Fibroblast of skin of back (primary cell): ENCODE data around the gene ECD.

ENCODE experiments used
- DNase-seq: peaks from one replicate; pipeline ENCODE4 v3.0.0-alpha.2; 2013

The ECD gene

DNA sequence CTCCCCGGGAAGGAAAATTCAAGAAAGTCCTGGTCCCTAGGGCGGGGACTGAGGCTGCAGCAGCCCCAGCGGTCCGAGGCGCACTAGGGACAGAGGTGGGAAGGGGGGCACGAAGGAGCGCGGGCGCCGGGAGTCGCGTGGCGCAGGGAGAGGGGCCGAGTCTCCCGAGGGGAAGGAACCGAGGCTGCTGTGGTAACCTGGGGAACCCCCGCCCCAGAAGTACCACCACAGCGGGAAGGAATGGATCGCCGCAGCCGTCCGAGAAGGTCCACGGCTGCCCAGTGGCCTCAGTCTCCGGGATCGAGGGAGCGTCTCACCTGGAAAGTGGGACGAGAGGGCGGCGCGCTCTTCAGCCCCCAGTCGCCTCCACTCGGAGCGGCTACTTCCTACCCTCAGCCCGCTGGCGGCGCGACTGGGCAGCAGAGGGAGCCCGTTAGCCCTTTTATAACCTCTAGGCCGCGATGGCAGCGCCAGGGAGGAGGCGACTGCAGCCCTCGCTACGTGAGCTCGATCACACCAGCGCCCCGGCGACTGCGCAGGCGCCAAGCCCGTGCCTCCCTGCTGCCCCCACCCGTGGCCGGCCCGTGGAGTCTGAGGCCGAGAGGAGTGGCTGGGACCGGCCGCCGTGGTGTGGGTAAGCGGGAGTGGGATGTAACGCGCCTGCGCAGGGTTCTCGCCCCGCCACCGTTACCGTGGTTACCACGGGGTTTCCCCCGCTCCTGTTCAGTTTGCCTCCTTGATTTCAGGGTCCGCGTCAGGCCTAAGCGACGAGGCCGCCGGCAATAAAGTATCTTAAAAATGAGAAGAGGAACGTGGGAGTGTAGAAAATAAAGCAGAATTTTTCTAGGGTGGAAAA lies 71.1 kb downstream of the ECD start, which contains the start of gene P4HA1:
Gene P4HA1 (minus strand): TSS at position 418 of the 856 bp plus-strand sequence. CDS start 21,983 bp downstream, outside the sequence.
- DNase-seq = peak; percentile 98

DNA sequence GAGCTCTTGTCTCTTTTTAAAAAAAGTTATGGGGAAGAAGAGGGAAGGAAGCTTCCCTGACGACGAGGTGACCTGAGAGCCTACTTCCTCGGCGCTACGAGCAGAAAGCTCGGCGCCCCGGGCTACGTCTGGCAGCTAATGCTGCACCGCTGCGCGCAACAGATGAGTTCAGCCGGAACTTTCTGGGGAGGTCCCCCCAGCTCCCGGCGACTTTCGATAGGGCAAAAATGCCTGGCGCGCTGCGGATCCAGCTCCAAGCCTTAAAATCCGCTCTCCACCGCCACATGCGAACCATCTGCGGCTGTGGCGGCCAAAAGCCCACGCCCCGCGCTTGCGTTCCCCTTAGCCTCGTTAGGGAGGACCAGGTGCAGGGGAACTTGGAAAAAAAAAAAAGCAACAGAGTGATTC lies 71.8 kb downstream of the ECD start:
- DNase-seq = peak; percentile 63

DNA sequence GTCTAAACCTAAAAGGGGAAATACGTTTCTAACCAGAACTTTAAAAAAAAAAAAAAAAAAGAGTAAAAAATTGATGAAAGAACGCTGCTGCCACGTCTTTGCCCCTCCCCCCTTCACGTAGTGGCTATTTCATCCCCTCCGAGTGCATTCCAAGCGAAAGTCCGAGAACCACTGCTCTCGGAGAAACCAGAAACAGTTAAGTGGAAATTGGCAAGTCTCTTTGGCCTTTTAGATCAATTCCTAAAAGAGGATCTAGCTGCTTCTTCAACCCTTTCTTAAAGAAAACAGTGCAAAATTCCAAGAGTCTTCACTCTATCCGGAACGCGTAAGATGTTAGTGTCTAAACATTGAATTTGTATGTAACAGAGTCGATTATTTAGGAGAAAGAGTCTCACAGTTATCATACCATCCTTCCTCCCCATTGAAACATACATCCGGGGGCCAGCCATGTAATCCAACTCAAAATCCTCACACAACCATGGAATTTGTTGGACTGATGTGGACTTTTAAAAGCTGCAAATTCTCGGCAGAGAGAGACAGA lies 72.3 kb downstream of the ECD start:
- DNase-seq = peak; percentile 85

DNA sequence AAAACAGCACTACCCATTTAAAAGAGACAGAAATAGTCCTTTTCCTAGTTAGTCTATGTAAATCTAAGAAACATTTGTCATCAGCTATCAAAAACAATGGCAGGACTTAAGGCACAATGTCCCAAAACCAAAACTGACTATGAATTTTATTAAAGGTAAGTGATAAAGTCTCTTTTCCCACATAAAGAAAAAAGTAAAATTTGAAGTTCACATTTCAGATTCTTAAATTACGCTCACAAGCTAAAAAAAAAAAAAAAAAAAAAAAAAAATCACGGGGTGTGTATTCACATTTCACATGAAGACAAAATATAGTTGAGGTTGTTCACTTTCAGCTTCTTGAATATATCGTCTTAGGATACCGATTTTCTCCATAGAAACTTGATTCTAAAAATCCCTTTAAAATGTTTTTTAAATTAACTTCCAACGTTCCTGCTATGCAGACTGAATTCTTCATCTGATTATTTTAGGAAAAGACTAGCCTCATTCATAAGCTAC lies 72.8 kb downstream of the ECD start:
- no peak for DNase-seq

DNA sequence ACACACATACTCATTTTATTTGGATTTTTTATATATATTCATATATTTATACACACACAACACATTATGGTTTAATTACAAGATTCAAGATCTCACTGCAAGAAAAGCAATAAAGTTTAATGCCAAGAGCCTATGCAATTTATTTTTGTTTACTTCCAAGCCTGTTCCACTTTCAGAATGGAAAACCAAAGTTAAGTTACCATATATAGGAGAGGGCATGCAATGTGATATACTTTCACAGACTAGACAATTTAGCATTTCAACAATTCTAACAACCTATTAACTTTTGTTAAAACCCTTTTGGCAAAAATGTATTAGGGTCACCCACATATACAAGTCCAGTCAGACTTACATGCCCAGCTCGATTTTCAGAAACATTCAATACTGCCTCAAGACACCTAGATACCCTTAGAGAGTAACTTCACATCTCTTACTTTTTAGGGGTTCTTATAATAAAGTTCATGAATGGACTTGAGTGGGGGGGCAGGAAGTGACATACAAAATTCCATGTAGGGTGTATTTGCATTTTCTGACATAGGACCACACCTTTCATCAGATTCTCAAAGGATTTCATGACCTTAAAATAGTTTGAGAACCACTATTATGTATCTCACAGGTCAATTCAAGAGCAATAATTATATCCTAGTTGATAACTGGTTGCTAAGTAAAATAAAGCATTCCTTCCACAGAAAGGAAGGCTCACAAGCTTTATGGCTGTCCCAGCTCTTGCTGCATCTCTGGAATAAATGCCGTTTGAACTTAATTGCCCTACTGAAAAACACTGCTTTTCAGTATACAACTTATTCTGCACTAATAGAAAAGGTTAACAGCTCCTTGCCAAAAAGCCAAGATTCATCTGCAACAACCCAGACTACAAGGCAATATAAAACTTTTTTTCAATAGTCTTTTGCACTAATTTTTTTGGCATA lies 73.6 kb downstream of the ECD start:
- peak; percentile 21 for DNase-seq

DNA sequence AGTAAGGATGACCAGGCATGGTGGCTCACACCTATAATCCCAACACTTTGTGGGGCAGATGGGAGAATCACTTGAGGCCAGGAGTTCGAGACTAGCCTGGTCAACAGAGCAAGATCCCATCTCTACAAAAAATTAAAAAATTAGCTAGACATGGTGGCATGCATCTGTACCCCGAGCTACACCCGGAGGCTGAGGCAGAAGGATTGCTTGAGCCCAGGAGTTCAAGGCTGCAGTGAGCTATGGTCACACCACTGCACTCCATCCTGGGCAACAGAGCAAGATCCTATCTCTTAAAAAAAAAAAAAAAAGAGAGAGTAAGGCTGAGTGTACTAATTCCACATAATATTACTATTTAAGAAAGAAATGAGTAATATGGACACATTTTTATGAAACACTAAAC lies 75.0 kb downstream of the ECD start:
- no peak for DNase-seq

DNA sequence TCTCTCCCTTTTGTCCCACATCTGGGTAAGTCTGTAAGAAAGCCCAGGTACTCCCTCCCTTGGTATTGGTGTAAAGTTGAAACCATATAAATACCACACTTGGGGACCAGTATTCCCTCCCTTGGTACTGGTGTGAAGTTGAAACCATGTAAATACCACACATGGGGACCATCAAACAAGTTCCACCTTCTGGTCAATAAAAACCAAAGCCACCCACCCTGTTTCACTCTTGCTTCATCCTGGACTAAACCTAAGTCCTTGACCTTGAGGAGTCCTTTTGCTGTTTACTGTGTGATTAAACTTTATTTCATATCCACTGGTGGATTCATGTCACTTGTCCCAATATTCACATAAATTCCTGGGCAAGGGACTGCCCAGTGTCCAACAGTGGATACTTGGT lies 79.5 kb downstream of the ECD start:
- DNase-seq = no peak

DNA sequence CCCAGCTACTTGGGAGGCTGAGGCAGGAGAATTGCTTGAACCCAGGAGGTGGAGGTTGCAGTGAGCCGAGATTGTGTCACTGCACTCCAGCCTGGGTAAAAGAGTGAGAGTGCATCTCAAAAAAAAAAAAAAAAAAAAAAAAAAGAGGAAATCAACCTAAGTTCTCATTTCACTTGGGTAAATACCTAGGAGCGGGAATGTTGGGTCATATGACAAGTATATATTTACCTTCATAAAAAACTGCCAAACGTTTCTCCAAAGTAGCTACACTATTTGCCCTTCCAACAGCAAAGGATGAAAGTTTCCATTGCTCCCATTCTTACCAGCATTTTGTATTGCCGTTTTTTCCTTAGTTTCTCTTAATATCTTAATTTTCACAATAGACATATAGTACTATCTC lies 81.0 kb downstream of the ECD start:
- no peak for DNase-seq

DNA sequence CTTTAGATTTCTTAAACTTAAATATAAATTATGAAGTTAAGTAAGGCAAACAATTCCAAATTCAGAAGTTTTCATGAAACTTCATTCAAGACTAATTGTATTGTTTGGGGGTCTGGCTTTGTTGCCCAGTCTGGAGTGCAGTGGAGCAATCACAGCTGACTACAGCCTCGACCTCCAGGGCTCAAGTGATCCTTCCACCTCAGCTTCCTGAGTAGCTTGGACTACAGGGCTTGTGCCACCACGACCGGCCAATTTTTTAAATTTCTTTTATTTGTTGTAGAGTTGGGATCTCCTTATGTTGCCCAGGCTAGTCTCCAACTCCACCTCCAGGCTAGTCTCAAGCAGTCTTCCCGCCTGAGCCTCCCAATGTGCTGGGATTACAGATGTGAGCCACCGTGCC lies 83.6 kb downstream of the ECD start:
- DNase-seq = no peak
